Measurements from ENCODE around the gene UGT3A1. TPM values are rescaled to one million over a fixed set of nuclear protein-coding genes. Genes with fewer than 3 reads are reported as not detected.

The UGT3A1 gene
- total and polyA plus RNA-seq, 10 of the 15 experiments (the other 5 are each of a cell fraction or from before 2014, with no cell fraction given), result not detected

GRCh38 chr5:35926389-35927051 is 64.7 kb downstream of the UGT3A1 start:
- Histone ChIP-seq H3K4me1 (ENCODE audit: control insufficient read depth, insufficient read depth, low read length) (peaks cover 4% of the 10 kb centered on the region; the same call in 1 of the 2 replicates), H3K4me3 (no peak overlapping the region), H3K4me2 (ENCODE audit: control insufficient read depth, insufficient read depth) (no peak overlapping the region), H2AFZ (ENCODE audit: control insufficient read depth, low read depth, low read length) (no peak overlapping the region), H3K27me3 (replicated peaks in 1 of 2; ENCODE audit: control insufficient read depth in 2 of 2, insufficient read depth in 2 of 2, low read length in 1 of 2) (peaks cover 0 to 3% of the 10 kb centered on the region in 2 experiments; a peak in 2 of 4 replicates), H3K79me2 (ENCODE audit: control insufficient read depth, insufficient read depth, low read length) (no peaks in the 10 kb centered on the region), H4K20me1 (ENCODE audit: control insufficient read depth, insufficient read depth) (no peaks in the 10 kb centered on the region), H3K36me3 (ENCODE audit: control insufficient read depth in 2 of 2, insufficient read depth in 2 of 2, low read length in 1 of 2) (no peaks in the 10 kb centered on the region), H3K9me3 (replicated peaks; ENCODE audit: control insufficient read depth, insufficient read depth, low read length) (no peaks in the 10 kb centered on the region), H3K27ac (ENCODE audit: control insufficient read depth, insufficient read depth) (no peak overlapping the region), H3K9ac (ENCODE audit: control insufficient read depth, insufficient read depth, low read length) (no peak overlapping the region)
- peak; percentile 78 for ATAC-seq
- ChIA-PET RAD21 (ENCODE audit: unreplicated experiment) (interaction anchor here (0.6 to 5.6 kb wide), 25 partner anchors 8 to 957 kb away, joined by 3 to 128 read pairs (median 4); no protein-coding TSS in a partner anchor), POLR2A (interaction anchor here (1.1 kb wide), 1 partner anchor 834 kb away, joined by 3 read pairs; no protein-coding TSS in a partner anchor), CTCF (interaction anchor here (0.6 to 16.3 kb wide), 57 partner anchors 7 to 1452 kb away, joined by 3 to 359 read pairs (median 4); partner anchors contain the start of genes PRLR and SPEF2), SMC1A (ENCODE audit: uncharacterized antibody, unreplicated experiment) (interaction anchor here (0.6 to 13.1 kb wide), 21 partner anchors 8 to 839 kb away, joined by 3 to 276 read pairs (median 4); partner anchors contain the start of gene SPEF2)
- 36% methylated on average over 13 of the region's 13 CpGs for WGBS (ENCODE audit: insufficient coverage, insufficient replicate concordance, low lambda C conversion rate, missing lambda C conversion rate)
- TF ChIP-seq E2F8 (IDR thresholded peaks at IDR 0.05; ENCODE audit: low read depth, partially characterized antibody), result no peak
- TF ChIP-seq RAD21 (IDR thresholded peaks at IDR 0.05; ENCODE audit: insufficient read depth, low read depth, low read length), result peak; percentile 93
- peak; percentile 69 for TF ChIP-seq SPI1 (IDR thresholded peaks at IDR 0.05; ENCODE audit: borderline replicate concordance, insufficient read depth, low read depth, low read length)
- TF ChIP-seq CTCF (IDR thresholded peaks at IDR 0.05 in 2 of 3, conservative IDR thresholded peaks at IDR 0.05 in 1 of 3; ENCODE audit: control insufficient read depth in 2 of 3, extremely low read depth in 1 of 3, insufficient read depth in 1 of 3, low read depth in 3 of 3, low read length in 3 of 3), result peak; percentile 76 to 87 (median 87)
- no peak for TF ChIP-seq STAT1 (conservative IDR thresholded peaks at IDR 0.05)
- TF ChIP-seq HSF1 (IDR thresholded peaks at IDR 0.05; ENCODE audit: low read depth, low read length), result no peak
- TF ChIP-seq REST (IDR thresholded peaks at IDR 0.05; ENCODE audit: low read depth, low read length), result no peak
- peak; percentile 85; the same call in 1 of the 2 replicates for TF ChIP-seq SMC3 (IDR thresholded peaks at IDR 0.05; ENCODE audit: borderline replicate concordance, low read length)
- TF ChIP-seq YY1 (IDR thresholded peaks at IDR 0.05; ENCODE audit: low read depth, low read length), result 0 out of 2 replicates have a peak, but pooled peaks have one; percentile 18
- intact Hi-C loops (cut with micrococcal nuclease; ENCODE audit: unreplicated experiment), result loop anchor here (1.0 to 10.0 kb wide), 4 partner anchors 149 to 699 kb away; no protein-coding TSS in a partner anchor
- no TSS peak for BruUV-seq (replicated peaks)
- in situ Hi-C loops (cut with MboI), result no loop called here
- peak; percentile 99 for FAIRE-seq
- no peak for DNase-seq (ENCODE audit: low read depth, low spot score)
